K562 (cell line): ENCODE data around the gene ERC2. TPM values are rescaled to one million over a fixed set of nuclear protein-coding genes. Genes with fewer than 3 reads are reported as not detected.

Experiments
- ATAC-seq: fragments of 200-7000 bp; cut with Tn5 transposase; 3 replicates; pipeline ENCODE4 v1.9.1; 2020; ENCODE audit warnings: moderate library complexity
- BruUV-seq: library from RNA; stranded (reverse); fragments of 400-500 nt; replicated peaks from 2 replicates; lab custom pipeline; 2021; lab: Mats Ljungman, UMichigan
- CTCF ChIA-PET: fragments of 300-600 bp; formaldehyde crosslinking; extraction: SDS; loops from one replicate; lab custom pipeline; 2021; ENCODE audit warnings: low intra/inter-chr PET ratio; lab: Yijun Ruan, JAX
- POLR2A ChIA-PET: fragments of 300-600, 350-650 bp; sonication (Branson Sonifier 250); formaldehyde crosslinking; extraction: SDS; loops from one replicate; lab custom pipeline; 2021; ENCODE audit warnings: antibody characterized with exemption, inconsistent platforms; lab: Yijun Ruan, JAX
- DNase-seq, 4 experiments: peaks; one replicate each; pipeline versions ENCODE4 v3.0.0 to v3.0.0-alpha.2; 2011 to 2018; ENCODE audit warnings: low spot score in 3 of 4, mixed read lengths in 3 of 4; ENCODE audit errors: extremely low read depth in 1 of 4
- FAIRE-seq: peaks from 2 replicates; lab custom pipeline; 2011; peaks lifted over from hg19 to GRCh38; lab: Jason Lieb, UNC
- H2AFZ ChIP-seq: 2 replicates; pipeline ENCODE4 v1.6.0; 2011; ENCODE audit warnings: low read depth, low read length, control low read depth, inconsistent platforms
- H3K27ac ChIP-seq: fragments of 200-600 bp; 3 replicates; pipeline ENCODE4 v1.8.0; 2011; ENCODE audit warnings: low read depth, mild to moderate bottlenecking, control low read depth, inconsistent platforms, low read length, moderate library complexity, mixed read lengths; ENCODE audit errors: extremely low read depth
- H3K27me3 ChIP-seq, 2 experiments: fragments of 300-600 bp in 1 of 2; 2 replicates in 1 of 2; 3 replicates in 1 of 2; pipeline versions ENCODE4 v1.6.0 to v1.8.0; 2011; ENCODE audit warnings: inconsistent platforms in 2 of 2, low read length in 2 of 2, mild to moderate bottlenecking in 1 of 2, mixed read lengths in 1 of 2, moderate library complexity in 1 of 2; ENCODE audit not compliant: control insufficient read depth in 2 of 2, insufficient read depth in 2 of 2
- H3K36me3 ChIP-seq: fragments of 300-600 bp; 3 replicates; pipeline ENCODE4 v1.8.0; 2011; ENCODE audit warnings: mild to moderate bottlenecking, low read length, inconsistent platforms; ENCODE audit not compliant: control insufficient read depth, insufficient read depth
- H3K4me1 ChIP-seq, 2 experiments: fragments of 200-600 bp in 1 of 2; replicated peaks in 1 of 2; 2 replicates in 1 of 2; 3 replicates in 1 of 2; pipeline versions ENCODE4 v1.5.1 to v1.8.0; 2011; ENCODE audit warnings: inconsistent platforms in 2 of 2, low read length in 2 of 2, mild to moderate bottlenecking in 1 of 2, mixed read lengths in 1 of 2, moderate library complexity in 1 of 2; ENCODE audit not compliant: control insufficient read depth in 2 of 2, insufficient read depth in 2 of 2
- H3K4me2 ChIP-seq: 2 replicates; pipeline ENCODE4 v1.6.1; 2011; ENCODE audit warnings: low read length, control low read depth, inconsistent platforms, mixed read lengths; ENCODE audit not compliant: insufficient read depth
- H3K4me3 ChIP-seq: fragments of 200-600 bp; sonication (generic), shearing (Covaris generic); 2 replicates; pipeline ENCODE4 v1.5.1; 2016; ENCODE audit warnings: control low read depth, inconsistent platforms
- H3K79me2 ChIP-seq: fragments of 200-600 bp; 3 replicates; pipeline ENCODE4 v1.8.0; 2011; ENCODE audit warnings: low read length, inconsistent platforms; ENCODE audit not compliant: control insufficient read depth, insufficient read depth
- H3K9ac ChIP-seq, 2 experiments: 2 replicates each; pipeline versions ENCODE4 v1.6.0 to v1.6.1; 2011; ENCODE audit warnings: low read depth in 2 of 2, low read length in 2 of 2, control low read depth in 1 of 2, inconsistent platforms in 1 of 2, mild to moderate bottlenecking in 1 of 2, mixed read lengths in 1 of 2; ENCODE audit not compliant: insufficient read depth in 1 of 2
- H3K9me1 ChIP-seq: one replicate; pipeline ENCODE4 v1.6.0; 2011; ENCODE audit warnings: inconsistent platforms, mild to moderate bottlenecking, low read length, moderate library complexity; ENCODE audit not compliant: control insufficient read depth, insufficient read depth
- H3K9me3 ChIP-seq: replicated peaks from 2 replicates; pipeline ENCODE4 v1.5.1; 2011; ENCODE audit warnings: low read depth, low read length, inconsistent platforms; ENCODE audit not compliant: control insufficient read depth, insufficient read depth
- H4K20me1 ChIP-seq: replicated peaks from 2 replicates; pipeline ENCODE4 v1.6.1; 2011; ENCODE audit warnings: low read length, inconsistent platforms, mixed read lengths; ENCODE audit not compliant: control insufficient read depth, insufficient read depth
- BMI1 ChIP-seq: fragments of 150-350 bp; IDR thresholded peaks from 2 replicates; pipeline ENCODE4 v1.6.1; 2014; ENCODE audit warnings: low read length
- FOXA1 ChIP-seq: fragments of 450-650 bp; IDR thresholded peaks from 2 replicates; pipeline ENCODE4 v1.6.1; 2016; ENCODE audit warnings: mild to moderate bottlenecking, borderline replicate concordance
- MYC ChIP-seq, 2 experiments: fragments of 250-450 bp in 1 of 2; sonication (Bioruptor Pico) in 1 of 2; IDR thresholded peaks; 2 replicates each; pipeline versions ENCODE4 v1.5.1 to v1.6.1; 2012 to 2021; ENCODE audit warnings: low read depth in 2 of 2, borderline replicate concordance in 1 of 2, improper control_type of control experiment in 1 of 2, low read length in 1 of 2, mild to moderate bottlenecking in 1 of 2, moderate library complexity in 1 of 2
- NR1H2 ChIP-seq: sonication (generic); formaldehyde crosslinking; IDR thresholded peaks from 2 replicates; pipeline ENCODE4 v1.4.0; 2020; ENCODE audit warnings: mild to moderate bottlenecking, missing genetic modification reagents
- NRF1 ChIP-seq, 2 experiments: fragments of 450-650 bp; IDR thresholded peaks in 1 of 2; conservative IDR thresholded peaks in 1 of 2; 2 replicates each; pipeline ENCODE4 v1.6.1; 2014; ENCODE audit warnings: mild to moderate bottlenecking in 2 of 2
- PHF20 ChIP-seq: fragments of 450-650 bp; IDR thresholded peaks from 2 replicates; pipeline ENCODE4 v1.6.1; 2018; ENCODE audit not compliant: partially characterized antibody
- RBM39 ChIP-seq: fragments of 200-400 bp; formaldehyde crosslinking; optimal IDR thresholded peaks from 2 replicates; pipeline ENCODE3; 2018; ENCODE audit warnings: low read depth, low read length
- SETDB1 ChIP-seq: IDR thresholded peaks from one replicate; pipeline ENCODE4 v1.6.1; 2012; ENCODE audit warnings: low read length, control low read depth, inconsistent platforms
- SMAD4 ChIP-seq: fragments of 250-450 bp; sonication (Bioruptor Pico); conservative IDR thresholded peaks from 2 replicates; pipeline ENCODE4 v1.8.0; 2021; ENCODE audit warnings: inconsistent platforms, mild to moderate bottlenecking, moderate library complexity
- STAT5B ChIP-seq: fragments of 250-450 bp; sonication (Bioruptor Pico); IDR thresholded peaks from 2 replicates; pipeline ENCODE4 v1.8.0; 2021; ENCODE audit warnings: mild to moderate bottlenecking, inconsistent platforms
- ZNF239 ChIP-seq: fragments of 250-450 bp; sonication (Bioruptor Pico); IDR thresholded peaks from 2 replicates; pipeline ENCODE4 v1.4.0; 2020; ENCODE audit warnings: mild to moderate bottlenecking
- WGBS: fragments of 100-300 bp; shearing (Covaris generic); methylation state at CpG from one replicate; pipeline ENCODE4 v1.1.6; 2016; ENCODE audit warnings: low coverage, mixed read lengths; ENCODE audit not compliant: insufficient coverage; ENCODE audit errors: missing lambda C conversion rate; 5-methylcytosine and 5-hydroxymethylcytosine counted together
- in situ Hi-C: fragments of 300-500 bp; cut with MboI; formaldehyde crosslinking; loops from 4 replicates; pipeline ENCODE4 v1.15.0; 2018; ENCODE audit warnings: inconsistent platforms, mixed read lengths
- intact Hi-C: fragments of 100-400 bp; cut with micrococcal nuclease; formaldehyde crosslinking; loops from 2 replicates; pipeline ENCODE4 v1.14.2; 2022
- polyA plus RNA-seq, 8 experiments: library from polyadenylated mRNA; depleted of rRNA in 4 of 8; stranded (reverse) in 5 of 8; unstranded in 3 of 8; fragments of >200 nt; fragmentation: Nextera tagmentation in 2 of 8; fragmentation: Illumina TruSeq in 1 of 8; extraction: Ambion mirVana in 2 of 8; extraction: Trizol in 1 of 8; gene quantifications; 2 replicates each; pipeline versions ENCODE4 v1.2.1 to v1.2.3, GENCODE V29; 2011 to 2014; ENCODE audit warnings: inconsistent platforms in 1 of 8, missing spikeins in 1 of 8
- total RNA-seq, 7 experiments: library from RNA; depleted of rRNA in 6 of 7; stranded (reverse); fragments of >200 nt in 6 of 7; fragmentation: Illumina TruSeq in 2 of 7; extraction: Trizol in 2 of 7; gene quantifications; 2 replicates each; pipeline versions ENCODE4 v1.2.1 to v1.2.3, GENCODE V29; 2011 to 2021; ENCODE audit warnings: low replicate concordance in 1 of 7
- TF ChIP-seq, protein P1 (sequence below): IDR thresholded peaks from 3 replicates; pipeline ENCODE4 v1.6.1; 2011; ENCODE audit warnings: borderline replicate concordance, mild to moderate bottlenecking, moderate library complexity; ENCODE audit not compliant: insufficient read length; ENCODE audit errors: extremely low read depth
- TF ChIP-seq, protein P2 (sequence below): sonication (generic); formaldehyde crosslinking; IDR thresholded peaks from 2 replicates; pipeline ENCODE4 v1.8.0; 2022; ENCODE audit warnings: missing genetic modification reagents, mild to moderate bottlenecking, borderline replicate concordance
- TF ChIP-seq, protein P3 (sequence below): IDR thresholded peaks from 2 replicates; pipeline ENCODE4 v1.6.1; 2014; ENCODE audit warnings: antibody characterized with exemption

Gene ERC2
- total and polyA plus RNA-seq, 9 of the 15 experiments (the other 6 are each of a cell fraction or from before 2014, with no cell fraction given), result 0.04 to 0.18 (median 0.07) TPM; not detected in 2

DNA sequence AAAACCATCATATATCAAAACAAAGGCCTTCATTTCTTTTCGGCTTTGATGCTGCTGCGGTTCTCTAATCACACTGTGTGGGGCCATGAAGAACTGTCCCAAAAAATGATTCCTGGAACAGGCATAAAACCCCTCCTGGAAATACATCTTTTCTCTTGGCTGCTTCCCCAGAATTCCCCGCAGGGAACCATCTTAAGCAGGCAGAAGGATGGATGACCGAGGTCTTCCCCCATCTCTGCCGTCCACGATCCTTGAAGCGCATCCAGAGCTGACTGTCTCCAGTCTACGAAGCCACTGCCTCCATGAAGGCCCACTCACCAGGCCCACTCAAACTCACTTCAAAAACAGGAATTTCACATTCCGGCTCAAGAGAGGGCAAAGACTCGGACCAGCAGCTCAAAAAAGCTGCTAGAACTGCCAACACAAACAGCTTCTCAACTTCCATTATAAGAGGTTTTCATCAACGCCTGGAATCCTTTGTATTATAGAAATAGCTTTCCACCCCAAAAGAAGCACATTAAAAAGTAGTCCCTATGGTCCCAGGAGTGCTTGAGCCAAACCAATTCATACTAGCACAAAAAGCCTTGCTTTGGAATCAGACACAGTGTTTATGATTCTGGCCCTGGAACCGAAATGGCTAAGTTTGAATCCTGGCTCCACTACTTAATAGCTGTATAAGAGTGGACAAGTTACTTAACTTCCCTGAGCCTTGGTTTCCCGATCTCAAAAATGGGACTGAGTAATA, 493.7 kb downstream of the ERC2 start:
- POLR2A ChIA-PET, result interaction anchor here (0.6 to 0.7 kb wide), 2 partner anchors 8 to 85 kb away, joined by 3 read pairs; no protein-coding TSS in a partner anchor
- Histone ChIP-seq H3K9me1 (no peaks in the 10 kb centered on the region), H2AFZ (no peak overlapping the region), H3K79me2 (no peaks in the 10 kb centered on the region), H3K4me2 (no peak overlapping the region), H3K27ac (no peak overlapping the region), H3K27me3 (no peaks in the 10 kb centered on the region; a peak in 1 of 5 replicates), H4K20me1 (no peaks in the 10 kb centered on the region), H3K36me3 (no peaks in the 10 kb centered on the region), H3K9ac (no peak overlapping the region), H3K9me3 (no peaks in the 10 kb centered on the region), H3K4me3 (no peak overlapping the region), H3K4me1 (no peaks in the 10 kb centered on the region)
- intact Hi-C loops, result no loop called here
- WGBS, result under 1% methylated on average over 13 of the region's 13 CpGs
- no peak for ATAC-seq
- in situ Hi-C loops, result loop anchor here (5.0 kb wide), 1 partner anchor 613 kb away; no protein-coding TSS in a partner anchor
- FAIRE-seq, result no peak
- DNase-seq, result no peak
- BruUV-seq, result no TSS peak
- CTCF ChIA-PET, result no interaction called here
- no peak for TF ChIP-seq FOXA1
- TF ChIP-seq ZNF239 (CRISPR knock-in tag), result no peak
- TF ChIP-seq MYC (IDR thresholded peaks at IDR 0.05; ENCODE audit: low read depth, low read length), result no peak
- no peak for TF ChIP-seq MYC (CRISPR knock-in tag; IDR thresholded peaks at IDR 0.05; ENCODE audit: borderline replicate concordance, low read depth)
- no peak for TF ChIP-seq NRF1 (conservative IDR thresholded peaks at IDR 0.05 in 1 of 2, IDR thresholded peaks at IDR 0.05 in 1 of 2)
- no peak for TF ChIP-seq PHF20
- TF ChIP-seq, protein P1, sequence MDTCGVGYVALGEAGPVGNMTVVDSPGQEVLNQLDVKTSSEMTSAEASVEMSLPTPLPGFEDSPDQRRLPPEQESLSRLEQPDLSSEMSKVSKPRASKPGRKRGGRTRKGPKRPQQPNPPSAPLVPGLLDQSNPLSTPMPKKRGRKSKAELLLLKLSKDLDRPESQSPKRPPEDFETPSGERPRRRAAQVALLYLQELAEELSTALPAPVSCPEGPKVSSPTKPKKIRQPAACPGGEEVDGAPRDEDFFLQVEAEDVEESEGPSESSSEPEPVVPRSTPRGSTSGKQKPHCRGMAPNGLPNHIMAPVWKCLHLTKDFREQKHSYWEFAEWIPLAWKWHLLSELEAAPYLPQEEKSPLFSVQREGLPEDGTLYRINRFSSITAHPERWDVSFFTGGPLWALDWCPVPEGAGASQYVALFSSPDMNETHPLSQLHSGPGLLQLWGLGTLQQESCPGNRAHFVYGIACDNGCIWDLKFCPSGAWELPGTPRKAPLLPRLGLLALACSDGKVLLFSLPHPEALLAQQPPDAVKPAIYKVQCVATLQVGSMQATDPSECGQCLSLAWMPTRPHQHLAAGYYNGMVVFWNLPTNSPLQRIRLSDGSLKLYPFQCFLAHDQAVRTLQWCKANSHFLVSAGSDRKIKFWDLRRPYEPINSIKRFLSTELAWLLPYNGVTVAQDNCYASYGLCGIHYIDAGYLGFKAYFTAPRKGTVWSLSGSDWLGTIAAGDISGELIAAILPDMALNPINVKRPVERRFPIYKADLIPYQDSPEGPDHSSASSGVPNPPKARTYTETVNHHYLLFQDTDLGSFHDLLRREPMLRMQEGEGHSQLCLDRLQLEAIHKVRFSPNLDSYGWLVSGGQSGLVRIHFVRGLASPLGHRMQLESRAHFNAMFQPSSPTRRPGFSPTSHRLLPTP, result no peak
- no peak for TF ChIP-seq STAT5B (CRISPR knock-in tag)
- TF ChIP-seq NR1H2 (CRISPR knock-in tag), result no peak
- no peak for TF ChIP-seq SETDB1
- no peak for TF ChIP-seq SMAD4 (CRISPR knock-in tag)
- no peak for TF ChIP-seq BMI1
- TF ChIP-seq RBM39, result no peak
- TF ChIP-seq, protein P2, sequence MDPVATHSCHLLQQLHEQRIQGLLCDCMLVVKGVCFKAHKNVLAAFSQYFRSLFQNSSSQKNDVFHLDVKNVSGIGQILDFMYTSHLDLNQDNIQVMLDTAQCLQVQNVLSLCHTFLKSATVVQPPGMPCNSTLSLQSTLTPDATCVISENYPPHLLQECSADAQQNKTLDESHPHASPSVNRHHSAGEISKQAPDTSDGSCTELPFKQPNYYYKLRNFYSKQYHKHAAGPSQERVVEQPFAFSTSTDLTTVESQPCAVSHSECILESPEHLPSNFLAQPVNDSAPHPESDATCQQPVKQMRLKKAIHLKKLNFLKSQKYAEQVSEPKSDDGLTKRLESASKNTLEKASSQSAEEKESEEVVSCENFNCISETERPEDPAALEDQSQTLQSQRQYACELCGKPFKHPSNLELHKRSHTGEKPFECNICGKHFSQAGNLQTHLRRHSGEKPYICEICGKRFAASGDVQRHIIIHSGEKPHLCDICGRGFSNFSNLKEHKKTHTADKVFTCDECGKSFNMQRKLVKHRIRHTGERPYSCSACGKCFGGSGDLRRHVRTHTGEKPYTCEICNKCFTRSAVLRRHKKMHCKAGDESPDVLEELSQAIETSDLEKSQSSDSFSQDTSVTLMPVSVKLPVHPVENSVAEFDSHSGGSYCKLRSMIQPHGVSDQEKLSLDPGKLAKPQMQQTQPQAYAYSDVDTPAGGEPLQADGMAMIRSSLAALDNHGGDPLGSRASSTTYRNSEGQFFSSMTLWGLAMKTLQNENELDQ (CRISPR knock-in tag), result no peak
- TF ChIP-seq, protein P3, sequence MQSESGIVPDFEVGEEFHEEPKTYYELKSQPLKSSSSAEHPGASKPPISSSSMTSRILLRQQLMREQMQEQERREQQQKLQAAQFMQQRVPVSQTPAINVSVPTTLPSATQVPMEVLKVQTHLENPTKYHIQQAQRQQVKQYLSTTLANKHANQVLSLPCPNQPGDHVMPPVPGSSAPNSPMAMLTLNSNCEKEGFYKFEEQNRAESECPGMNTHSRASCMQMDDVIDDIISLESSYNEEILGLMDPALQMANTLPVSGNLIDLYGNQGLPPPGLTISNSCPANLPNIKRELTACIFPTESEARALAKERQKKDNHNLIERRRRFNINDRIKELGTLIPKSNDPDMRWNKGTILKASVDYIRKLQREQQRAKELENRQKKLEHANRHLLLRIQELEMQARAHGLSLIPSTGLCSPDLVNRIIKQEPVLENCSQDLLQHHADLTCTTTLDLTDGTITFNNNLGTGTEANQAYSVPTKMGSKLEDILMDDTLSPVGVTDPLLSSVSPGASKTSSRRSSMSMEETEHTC, result no peak
